ENCODE results near the gene GAS2. TPM values are rescaled to one million over a fixed set of nuclear protein-coding genes. Genes with fewer than 3 reads are reported as not detected.

Gene GAS2
- total and polyA plus RNA-seq, 5 donors = 1.9 to 12.3 (median 7.9) TPM

DNA sequence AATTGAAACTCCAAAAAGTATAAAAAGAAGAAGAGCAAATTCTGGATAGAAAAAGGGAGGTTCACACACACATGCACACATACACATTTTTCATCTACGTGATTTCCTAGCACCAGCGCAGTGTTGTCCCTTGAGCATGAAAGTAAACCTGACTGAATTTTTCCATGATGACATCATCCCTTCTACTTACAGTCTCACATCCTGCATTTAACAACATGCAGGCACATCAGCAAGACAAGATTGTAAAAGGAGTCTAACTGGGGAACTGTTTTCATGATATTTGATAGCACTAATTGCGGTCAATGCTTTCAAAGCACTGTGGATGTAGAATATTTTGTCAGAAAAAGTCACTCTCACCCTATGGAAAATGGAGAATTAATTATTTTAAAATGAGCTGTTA, 36.6 kb downstream of the GAS2 start:
- Histone ChIP-seq H3K4me3 (ENCODE audit: low read length) (no peak overlapping the region), H3K27ac (ENCODE audit: low read length) (no peak overlapping the region), H3K27me3 (ENCODE audit: control insufficient read depth, insufficient read depth) (no peaks in the 10 kb centered on the region), H3K9me3 (ENCODE audit: control insufficient read depth, low read length) (no peaks in the 10 kb centered on the region), H3K4me1 (ENCODE audit: control insufficient read depth, insufficient read depth, low read length) (no peaks in the 10 kb centered on the region)
- ATAC-seq (peak; percentile 59 to 69), DNase-seq (no peak)
- WGBS = 26% methylated on average over 3 of the region's 3 CpGs
- intact Hi-C loops (cut with DNase I) = no loop called here

GRCh38 chr11:22703591-22703990, 37.2 kb downstream of the GAS2 start:
- Histone ChIP-seq H3K4me1 (ENCODE audit: control insufficient read depth, insufficient read depth, low read length) (no peaks in the 10 kb centered on the region), H3K4me3 (ENCODE audit: low read length) (no peak overlapping the region), H3K27ac (ENCODE audit: low read length) (no peak overlapping the region), H3K9me3 (ENCODE audit: control insufficient read depth, low read length) (no peaks in the 10 kb centered on the region), H3K27me3 (ENCODE audit: control insufficient read depth, insufficient read depth) (no peaks in the 10 kb centered on the region)
- ATAC-seq (no peak), DNase-seq (no peak)
- 46% methylated on average over 2 of the region's 2 CpGs for WGBS
- intact Hi-C loops (cut with DNase I) = no loop called here

- WGBS = 80% methylated on average over 3 of the region's 3 CpGs
- intact Hi-C loops (cut with DNase I) = no loop called here
- no peaks in the 10 kb centered on the region for H3K27me3 ChIP-seq (ENCODE audit: control insufficient read depth, insufficient read depth)
Measured at GRCh38 chr11:22707119-22707899, 40.9 kb downstream of the GAS2 start.

DNA sequence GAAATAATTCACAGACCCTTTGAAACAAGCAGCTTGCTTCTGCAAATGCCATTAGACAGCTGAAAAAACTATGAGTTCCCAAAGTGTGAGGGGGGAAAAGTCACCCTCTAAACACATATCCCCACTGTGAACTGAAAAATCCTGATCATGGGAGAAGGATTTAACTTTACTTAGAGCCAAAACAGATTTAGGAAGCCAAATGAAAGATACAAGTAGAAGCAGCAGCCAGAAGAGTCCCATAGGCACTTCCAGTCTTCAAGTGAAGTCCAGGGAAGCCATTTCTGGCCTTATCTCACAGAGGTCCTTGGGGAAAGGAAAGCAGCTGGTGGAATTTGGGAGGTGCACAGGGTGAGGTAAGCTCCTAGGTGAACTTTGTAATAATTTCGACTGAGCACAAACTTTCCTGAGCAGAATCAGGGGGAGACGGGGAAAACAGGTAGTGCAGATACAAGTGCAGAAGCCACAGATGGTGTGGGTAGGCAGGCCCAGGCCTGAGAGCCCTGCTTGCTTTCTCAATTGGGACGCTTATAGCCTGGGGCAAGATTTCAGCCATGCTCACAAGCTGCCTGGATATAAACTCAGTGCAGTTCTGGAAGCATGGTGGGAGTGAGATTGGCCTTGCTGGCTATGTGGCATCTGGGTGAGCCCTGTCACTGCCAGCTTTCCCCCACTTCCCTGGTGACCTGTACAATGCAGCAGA, 44.8 kb downstream of the GAS2 start:
- Histone ChIP-seq H3K4me3 (ENCODE audit: low read length) (no peak overlapping the region), H3K27ac (ENCODE audit: low read length) (no peak overlapping the region), H3K9me3 (ENCODE audit: control insufficient read depth, low read length) (no peaks in the 10 kb centered on the region), H3K4me1 (ENCODE audit: control insufficient read depth, insufficient read depth, low read length) (no peaks in the 10 kb centered on the region), H3K27me3 (ENCODE audit: control insufficient read depth, insufficient read depth) (no peaks in the 10 kb centered on the region)
- intact Hi-C loops (cut with DNase I) = no loop called here
- DNase-seq (peak in 1 of 3 donors; percentile 23), ATAC-seq (peak in 1 of 2 donors; percentile 18)
- 65% methylated on average over 3 of the region's 3 CpGs for WGBS

More at GRCh38 chr11:22707119-22707899, 40.9 kb downstream of the GAS2 start:
- Histone ChIP-seq H3K27ac (ENCODE audit: low read length) (no peak overlapping the region), H3K4me1 (ENCODE audit: control insufficient read depth, insufficient read depth, low read length) (no peaks in the 10 kb centered on the region), H3K9me3 (ENCODE audit: control insufficient read depth, low read length) (no peaks in the 10 kb centered on the region), H3K4me3 (ENCODE audit: low read length) (no peak overlapping the region)
- ATAC-seq (no peak), DNase-seq (no peak)

- ATAC-seq (no peak), DNase-seq (peak in 2 of 3 donors; percentile 26 to 63)
- 30% methylated on average over 1 of the region's 1 CpG for WGBS
- Histone ChIP-seq H3K27ac (ENCODE audit: low read length) (no peak overlapping the region), H3K27me3 (ENCODE audit: control insufficient read depth, insufficient read depth) (no peaks in the 10 kb centered on the region), H3K9me3 (ENCODE audit: control insufficient read depth, low read length) (no peaks in the 10 kb centered on the region), H3K4me1 (ENCODE audit: control insufficient read depth, insufficient read depth, low read length) (no peaks in the 10 kb centered on the region), H3K4me3 (ENCODE audit: low read length) (no peak overlapping the region)
- intact Hi-C loops (cut with DNase I) = no loop called here
Measured at GRCh38 chr11:22711880-22712279, 45.5 kb downstream of the GAS2 start.

- Histone ChIP-seq H3K4me3 (ENCODE audit: low read length) (no peak overlapping the region), H3K9me3 (ENCODE audit: control insufficient read depth, low read length) (no peaks in the 10 kb centered on the region), H3K4me1 (ENCODE audit: control insufficient read depth, insufficient read depth, low read length) (no peaks in the 10 kb centered on the region), H3K27me3 (ENCODE audit: control insufficient read depth, insufficient read depth) (no peaks in the 10 kb centered on the region), H3K27ac (ENCODE audit: low read length) (no peak overlapping the region)
- WGBS = 90% methylated on average over 1 of the region's 1 CpG
- intact Hi-C loops (cut with DNase I) = no loop called here
- no peak for ATAC-seq
- no peak for DNase-seq
Measured at GRCh38 chr11:22713336-22713735, 46.9 kb downstream of the GAS2 start.

DNA sequence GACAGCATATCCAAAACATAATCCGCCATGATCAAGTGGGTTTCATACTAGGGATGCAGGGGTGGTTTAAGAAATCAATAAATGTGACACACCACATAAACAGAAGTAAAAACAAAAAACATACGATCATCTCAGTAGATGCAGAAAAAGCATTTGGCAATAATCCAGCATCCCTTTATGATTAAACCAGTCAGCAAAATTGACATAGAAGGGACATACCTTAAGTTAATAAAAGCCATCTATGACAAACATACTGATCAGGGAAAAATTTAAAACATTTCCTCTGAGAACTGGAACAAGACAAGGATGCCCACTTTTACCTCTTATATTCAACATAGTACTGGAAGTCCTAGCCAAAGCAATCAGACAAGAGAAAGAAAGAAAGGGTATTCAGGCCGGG, 49.6 kb downstream of the GAS2 start:
- no peaks in the 10 kb centered on the region for H3K4me1 ChIP-seq (ENCODE audit: control insufficient read depth, insufficient read depth, low read length)
- no peaks in the 10 kb centered on the region for H3K27me3 ChIP-seq (ENCODE audit: control insufficient read depth, insufficient read depth)
- no peak overlapping the region for H3K4me3 ChIP-seq (ENCODE audit: low read length)
- WGBS = 90% methylated on average over 3 of the region's 3 CpGs
- no peak overlapping the region for H3K27ac ChIP-seq (ENCODE audit: low read length)
- no peak for DNase-seq
- H3K9me3 ChIP-seq (ENCODE audit: control insufficient read depth, low read length) = no peaks in the 10 kb centered on the region
- ATAC-seq = no peak
- intact Hi-C loops (cut with DNase I) = no loop called here

DNA sequence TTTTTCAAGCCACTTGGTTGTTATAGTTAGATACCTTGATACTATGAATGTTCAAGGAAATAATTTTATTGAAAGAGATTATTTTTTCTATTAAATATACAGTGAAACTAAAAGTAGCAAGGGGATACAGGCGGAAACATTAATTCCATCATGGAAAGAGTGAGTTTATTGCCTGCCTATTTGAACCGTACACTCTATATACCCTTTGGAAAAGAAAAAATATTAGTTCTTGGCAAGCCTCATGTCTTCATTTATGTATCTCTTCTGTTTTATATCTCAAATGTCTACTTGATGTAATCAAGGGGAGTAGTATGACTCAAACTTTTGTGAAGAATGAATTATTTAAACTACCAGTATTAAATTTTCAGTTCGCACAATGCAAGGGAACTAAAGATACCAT, 54.0 kb downstream of the GAS2 start:
- WGBS = 84% methylated on average over 3 of the region's 3 CpGs
- Histone ChIP-seq H3K9me3 (ENCODE audit: control insufficient read depth, low read length) (no peaks in the 10 kb centered on the region), H3K27ac (ENCODE audit: low read length) (no peak overlapping the region), H3K4me1 (ENCODE audit: control insufficient read depth, insufficient read depth, low read length) (no peaks in the 10 kb centered on the region), H3K27me3 (ENCODE audit: control insufficient read depth, insufficient read depth) (no peaks in the 10 kb centered on the region), H3K4me3 (ENCODE audit: low read length) (no peak overlapping the region)
- no peak for DNase-seq
- ATAC-seq = no peak
- intact Hi-C loops (cut with DNase I) = no loop called here

DNA sequence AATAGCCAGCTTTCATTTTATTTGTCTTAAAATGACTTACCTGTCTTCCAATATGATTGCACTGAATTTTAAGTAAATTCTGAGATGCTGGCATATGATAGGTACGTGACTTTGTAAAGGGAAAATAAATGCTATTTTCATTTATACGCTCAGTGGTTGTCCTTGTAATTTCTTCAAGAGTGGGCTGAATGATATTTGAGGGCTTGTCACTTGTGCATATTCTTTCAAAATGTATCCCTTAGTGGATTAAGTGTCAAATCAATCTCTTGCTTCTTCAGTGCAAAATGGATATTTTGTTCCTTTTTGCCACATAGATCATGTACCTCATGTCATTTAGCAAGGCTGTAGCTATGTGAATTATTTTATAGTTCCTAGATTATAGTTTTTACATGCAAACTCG, 56.9 kb downstream of the GAS2 start:
- H3K27me3 ChIP-seq (ENCODE audit: control insufficient read depth, insufficient read depth) = no peaks in the 10 kb centered on the region
- intact Hi-C loops (cut with DNase I) = no loop called here
- no peak overlapping the region for H3K4me3 ChIP-seq (ENCODE audit: low read length)
- no peak for ATAC-seq
- 89% methylated on average over 3 of the region's 3 CpGs for WGBS
- H3K9me3 ChIP-seq (ENCODE audit: control insufficient read depth, low read length) = no peaks in the 10 kb centered on the region
- no peak overlapping the region for H3K27ac ChIP-seq (ENCODE audit: low read length)
- DNase-seq = no peak
- no peaks in the 10 kb centered on the region for H3K4me1 ChIP-seq (ENCODE audit: control insufficient read depth, insufficient read depth, low read length)

- DNase-seq (no peak), ATAC-seq (no peak)
- Histone ChIP-seq H3K27ac (ENCODE audit: low read length) (no peak overlapping the region), H3K27me3 (ENCODE audit: control insufficient read depth, insufficient read depth) (no peaks in the 10 kb centered on the region), H3K4me3 (ENCODE audit: low read length) (no peak overlapping the region), H3K4me1 (ENCODE audit: control insufficient read depth, insufficient read depth, low read length) (no peaks in the 10 kb centered on the region), H3K9me3 (ENCODE audit: control insufficient read depth, low read length) (no peaks in the 10 kb centered on the region)
- WGBS = 31% methylated on average over 3 of the region's 3 CpGs
- intact Hi-C loops (cut with DNase I) = no loop called here
Measured at GRCh38 chr11:22725079-22725478, 58.7 kb downstream of the GAS2 start.

DNA sequence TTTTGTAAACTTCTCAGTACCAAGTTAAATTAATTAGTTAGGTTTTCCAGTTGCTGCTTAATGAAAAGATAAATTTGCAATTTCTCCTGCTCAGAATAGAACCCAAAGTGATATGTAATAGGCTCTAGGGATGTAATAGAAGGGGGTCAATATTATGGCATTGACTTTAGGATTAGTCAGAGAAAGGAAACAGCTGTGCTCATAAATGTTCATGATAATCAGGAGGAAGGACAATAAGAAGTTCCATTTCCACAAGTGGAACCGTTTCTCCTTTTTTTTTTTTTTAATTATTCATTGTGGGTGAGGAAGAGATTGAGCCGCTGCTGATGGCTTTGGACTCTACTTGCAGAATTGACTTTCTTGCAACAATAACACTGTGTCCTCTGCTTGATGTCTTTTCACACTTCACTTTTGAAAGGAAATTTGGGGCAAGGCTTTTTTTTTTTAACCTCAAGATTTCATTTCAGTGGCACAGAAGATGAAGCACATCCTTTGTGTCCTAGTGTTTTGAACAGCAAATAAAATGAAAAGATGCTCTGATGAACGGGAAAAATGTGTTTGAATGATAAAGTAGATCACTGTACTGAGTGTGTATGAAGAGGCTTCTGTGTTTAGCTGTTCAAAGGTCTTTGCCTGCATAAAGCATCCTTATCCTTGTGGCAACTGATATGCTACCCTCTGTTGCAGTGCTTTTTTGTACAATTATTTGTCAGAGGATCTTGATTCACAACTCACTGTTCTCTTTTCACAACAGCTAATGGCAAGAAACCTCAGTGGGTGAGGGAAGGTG, 62.4 kb downstream of the GAS2 start:
- 27% methylated on average over 3 of the region's 3 CpGs for WGBS
- Histone ChIP-seq H3K4me3 (ENCODE audit: low read length) (no peak overlapping the region), H3K9me3 (ENCODE audit: control insufficient read depth, low read length) (no peaks in the 10 kb centered on the region), H3K27me3 (ENCODE audit: control insufficient read depth, insufficient read depth) (no peaks in the 10 kb centered on the region), H3K27ac (ENCODE audit: low read length) (no peak overlapping the region), H3K4me1 (ENCODE audit: control insufficient read depth, insufficient read depth, low read length) (no peaks in the 10 kb centered on the region)
- DNase-seq = no peak
- ATAC-seq = no peak
- intact Hi-C loops (cut with DNase I) = no loop called here
